ENCODE results near the gene NUCKS1.
"Not testable (repeated sequence)": the region's sequence is repeated elsewhere in the genome, so short reads cannot be mapped to it uniquely, and the experiment has no call there.

The NUCKS1 gene

GRCh38 chr1:205729945-205730610 lies 19.9 kb downstream of the NUCKS1 start:
- DNase-seq (ENCODE audit: low spot score): no peak

- no peak for DNase-seq (ENCODE audit: low spot score)
Measured at GRCh38 chr1:205726619-205727125, 23.3 kb downstream of the NUCKS1 start.

- DNase-seq (ENCODE audit: low spot score): no peak
Measured at GRCh38 chr1:205725514-205725913, 24.5 kb downstream of the NUCKS1 start.

- DNase-seq (ENCODE audit: low spot score): not testable (repeated sequence)
Measured at GRCh38 chr1:205720740-205721139, 29.2 kb downstream of the NUCKS1 start.

GRCh38 chr1:205719762-205720161 lies 30.2 kb downstream of the NUCKS1 start:
- DNase-seq (ENCODE audit: low spot score): no peak

- no peak for DNase-seq (ENCODE audit: low spot score)
Measured at GRCh38 chr1:205719015-205719414, 31.0 kb downstream of the NUCKS1 start.

- DNase-seq (ENCODE audit: low spot score): no peak
Measured at GRCh38 chr1:205716371-205717132, 33.4 kb downstream of the NUCKS1 start.

GRCh38 chr1:205715628-205716027 lies 34.4 kb downstream of the NUCKS1 start:
- no peak for DNase-seq (ENCODE audit: low spot score)

GRCh38 chr1:205714906-205715246 lies 35.1 kb downstream of the NUCKS1 start:
- no peak for DNase-seq (ENCODE audit: low spot score)

GRCh38 chr1:205714190-205714905 lies 35.6 kb downstream of the NUCKS1 start:
- DNase-seq (ENCODE audit: low spot score): no peak

GRCh38 chr1:205711105-205712048 lies 38.6 kb downstream of the NUCKS1 start:
- peak; percentile 66 for DNase-seq (ENCODE audit: low spot score)

GRCh38 chr1:205710201-205711062 lies 39.5 kb downstream of the NUCKS1 start:
- DNase-seq (ENCODE audit: low spot score): no peak

- DNase-seq (ENCODE audit: low spot score): no peak
Measured at GRCh38 chr1:205709640-205710039, 40.3 kb downstream of the NUCKS1 start.

- peak; percentile 68 for DNase-seq (ENCODE audit: low spot score)
Measured at GRCh38 chr1:205709059-205709398, 41.0 kb downstream of the NUCKS1 start.

- no peak for DNase-seq (ENCODE audit: low spot score)
Measured at GRCh38 chr1:205706601-205707502, 43.1 kb downstream of the NUCKS1 start.

GRCh38 chr1:205704903-205705302 lies 45.1 kb downstream of the NUCKS1 start:
- DNase-seq (ENCODE audit: low spot score): no peak

- no peak for DNase-seq (ENCODE audit: low spot score)
Measured at GRCh38 chr1:205703072-205703471, 46.9 kb downstream of the NUCKS1 start.

- DNase-seq (ENCODE audit: low spot score): no peak
Measured at GRCh38 chr1:205701891-205702290, 48.1 kb downstream of the NUCKS1 start.

- DNase-seq (ENCODE audit: low spot score): no peak
Measured at GRCh38 chr1:205701420-205701819, 48.6 kb downstream of the NUCKS1 start.

Measured in hepatic stellate cell (primary cell).